Endothelial cell of umbilical vein (primary cell): Measurements from ENCODE around the gene ACD. TPM values are rescaled to one million over a fixed set of nuclear protein-coding genes. Genes with fewer than 3 reads are reported as not detected.
"Not testable (repeated sequence)": the region's sequence is repeated elsewhere in the genome, so short reads cannot be mapped to it uniquely, and the experiment has no call there.

ENCODE experiments used
- BruUV-seq: library from RNA; stranded (reverse); fragments of 400-500 nt; replicated peaks from 2 replicates; lab custom pipeline; 2021; lab: Mats Ljungman, UMichigan
- CTCF ChIA-PET: fragments of 300-600, 350-600 bp; sonication (Branson Sonifier 250); formaldehyde crosslinking; loops from one replicate; lab custom pipeline; 2021; ENCODE audit warnings: antibody characterized with exemption, inconsistent platforms; lab: Charles Lee
- POLR2A ChIA-PET: fragments of 300-600, 350-600 bp; sonication (Branson Sonifier 250); formaldehyde crosslinking; loops from one replicate; lab custom pipeline; 2021; ENCODE audit warnings: antibody characterized with exemption, inconsistent platforms; lab: Charles Lee
- DNase-seq: peaks from one replicate; pipeline ENCODE4 v3.0.0-alpha.2; 2011; ENCODE audit warnings: low read depth, low spot score
- FAIRE-seq: peaks from 2 replicates; lab custom pipeline; 2011; peaks lifted over from hg19 to GRCh38; lab: Jason Lieb, UNC
- H2AFZ ChIP-seq: 2 replicates; pipeline ENCODE4 v1.6.0; 2012; ENCODE audit warnings: low read depth, low read length, control low read depth, inconsistent platforms
- H3K27ac ChIP-seq: 2 replicates; pipeline ENCODE4 v1.5.1; 2011; ENCODE audit warnings: low read depth, mild to moderate bottlenecking, control low read depth, low read length, moderate library complexity; ENCODE audit not compliant: insufficient read depth
- H3K27me3 ChIP-seq, 2 experiments: 2 replicates each; pipeline versions ENCODE4 v1.6.0 to v1.6.1; 2011; ENCODE audit warnings: low read length in 2 of 2, mixed read lengths in 1 of 2; ENCODE audit not compliant: control insufficient read depth in 2 of 2, insufficient read depth in 2 of 2
- H3K36me3 ChIP-seq, 2 experiments: 2 replicates in 1 of 2; 3 replicates in 1 of 2; pipeline ENCODE4 v1.5.1; 2011; ENCODE audit warnings: low read length in 2 of 2, mild to moderate bottlenecking in 1 of 2, moderate library complexity in 1 of 2; ENCODE audit not compliant: control insufficient read depth in 2 of 2, insufficient read depth in 2 of 2; ENCODE audit errors: extremely low read depth in 1 of 2
- H3K4me1 ChIP-seq: 3 replicates; pipeline ENCODE4 v1.5.1; 2011; ENCODE audit warnings: mild to moderate bottlenecking, low read length; ENCODE audit not compliant: control insufficient read depth, insufficient read depth; ENCODE audit errors: extremely low read depth
- H3K4me2 ChIP-seq: 2 replicates; pipeline ENCODE4 v1.6.1; 2011; ENCODE audit warnings: low read length, control low read depth, mixed read lengths; ENCODE audit not compliant: insufficient read depth
- H3K4me3 ChIP-seq, 3 experiments: fragments of 200-600 bp in 1 of 3; sonication (generic), shearing (Covaris generic) in 1 of 3; replicated peaks in 1 of 3; 2 replicates each; pipeline ENCODE4 v1.5.1; 2011 to 2016; ENCODE audit warnings: control low read depth in 3 of 3, low read length in 3 of 3, mild to moderate bottlenecking in 2 of 3, inconsistent platforms in 1 of 3, low read depth in 1 of 3, moderate library complexity in 1 of 3; ENCODE audit not compliant: insufficient read depth in 1 of 3
- H3K79me2 ChIP-seq: 2 replicates; pipeline ENCODE4 v1.6.0; 2012; ENCODE audit warnings: low read length, inconsistent platforms; ENCODE audit not compliant: control insufficient read depth, insufficient read depth
- H3K9ac ChIP-seq: replicated peaks from 2 replicates; pipeline ENCODE3; 2011; ENCODE audit warnings: low read length, control low read depth; ENCODE audit not compliant: insufficient read depth; ENCODE audit errors: extremely low read depth
- H3K9me1 ChIP-seq: replicated peaks from 3 replicates; pipeline ENCODE4 v1.6.0; 2011; ENCODE audit warnings: mild to moderate bottlenecking, low read length; ENCODE audit not compliant: control insufficient read depth, insufficient read depth; ENCODE audit errors: extremely low read depth
- H3K9me3 ChIP-seq: replicated peaks from 2 replicates; pipeline ENCODE4 v1.5.1; 2012; ENCODE audit warnings: low read length, inconsistent platforms; ENCODE audit not compliant: control insufficient read depth, insufficient read depth
- H4K20me1 ChIP-seq: replicated peaks from 2 replicates; pipeline ENCODE3; 2011; ENCODE audit warnings: mild to moderate bottlenecking, low read length; ENCODE audit not compliant: control insufficient read depth, insufficient read depth; ENCODE audit errors: extremely low read depth
- EZH2 ChIP-seq: IDR thresholded peaks from 2 replicates; pipeline ENCODE4 v1.6.1; 2012; ENCODE audit warnings: borderline replicate concordance, low read depth, mild to moderate bottlenecking, moderate library complexity, low read length, inconsistent platforms; ENCODE audit not compliant: severe bottlenecking
- JUN ChIP-seq: IDR thresholded peaks from 2 replicates; pipeline ENCODE4 v1.6.1; 2011; ENCODE audit warnings: borderline replicate concordance, low read depth; ENCODE audit not compliant: insufficient read length, insufficient read depth
- POLR2A ChIP-seq: IDR thresholded peaks from 2 replicates; pipeline ENCODE4 v1.6.1; 2012; ENCODE audit warnings: low read depth, mild to moderate bottlenecking, control low read depth, low read length
- dilution Hi-C: fragments of 300-500 bp; cut with MboI; formaldehyde crosslinking; loops from one replicate; pipeline ENCODE4 v1.15.0; 2019; ENCODE audit warnings: low sequenced_read_pairs; ENCODE audit not compliant: extremely low pct_ligation_motif_present
- intact Hi-C: fragments of 100-400 bp; cut with micrococcal nuclease; formaldehyde crosslinking; loops from one replicate; pipeline ENCODE4 v1.10.0; 2022
- polyA plus RNA-seq, 4 experiments: library from polyadenylated mRNA; depleted of rRNA in 3 of 4; stranded (reverse) in 3 of 4; unstranded in 1 of 4; fragments of >200 nt; gene quantifications; 2 replicates each; pipeline versions ENCODE4 v1.2.1 to v1.2.3, GENCODE V29; 2011 to 2012; ENCODE audit warnings: missing spikeins in 1 of 4
- total RNA-seq: library from RNA; stranded (reverse); gene quantifications from 2 replicates; pipeline ENCODE4 v1.2.3, GENCODE V29; 2021

ACD gene
- total and polyA plus RNA-seq, 2 donors (not counting 3 experiments of a cell fraction or from before 2014, with no cell fraction given): 24.4 to 36.0 TPM

DNA sequence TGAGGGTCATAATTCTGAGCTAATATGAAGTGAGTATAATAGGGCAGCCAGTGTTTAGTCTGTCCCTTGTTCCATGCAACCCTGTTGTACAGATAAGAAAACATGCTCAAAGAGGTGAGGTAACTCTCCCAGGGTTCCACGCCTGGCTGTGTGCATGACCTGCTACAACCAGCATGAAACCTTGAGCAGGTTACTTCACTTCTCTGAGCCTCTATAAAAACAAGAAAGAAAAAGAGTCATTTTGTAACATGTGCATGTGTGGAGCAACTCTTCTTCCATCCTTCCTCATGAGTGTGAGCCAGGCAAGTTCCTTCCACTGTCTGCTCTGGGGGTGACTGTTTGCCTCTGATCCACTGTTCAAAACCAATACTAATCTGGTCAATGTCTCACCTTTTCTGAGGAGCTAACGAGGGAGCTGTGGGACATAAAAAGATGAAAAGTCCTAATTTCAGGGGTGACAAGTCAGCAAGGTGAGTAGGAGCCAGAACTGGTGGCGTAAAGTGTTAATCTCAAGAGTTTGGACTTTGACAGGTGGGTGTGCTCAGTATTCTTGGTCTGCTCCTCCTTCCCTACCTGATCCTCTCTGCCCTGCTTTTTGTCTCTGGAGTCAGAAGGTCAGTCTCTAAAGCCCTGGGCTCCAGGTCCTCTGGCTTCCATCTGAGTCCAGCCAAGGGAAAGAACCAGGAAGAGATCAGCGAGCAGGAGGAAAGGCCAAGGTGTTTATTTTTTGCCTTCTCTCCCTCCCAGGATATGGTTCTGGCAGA lies 37.5 kb upstream of the ACD start:
- TF ChIP-seq JUN: no peak
- no peak for TF ChIP-seq EZH2
- no peak for TF ChIP-seq POLR2A
- ChIA-PET CTCF (interaction anchor here (1.4 kb wide), 1 partner anchor 22 kb away, joined by 3 read pairs; the partner anchor contains the start of gene GFOD2), POLR2A (no interaction called here)
- BruUV-seq: no TSS peak
- H3K4me2 ChIP-seq: no peak overlapping the region
- no peak overlapping the region for H3K27ac ChIP-seq
- no peaks in the 10 kb centered on the region for H3K9me1 ChIP-seq
- H3K27me3 ChIP-seq: no peaks in the 10 kb centered on the region
- intact Hi-C loops: no loop called here
- H4K20me1 ChIP-seq: no peaks in the 10 kb centered on the region
- no peak for DNase-seq
- H3K9me3 ChIP-seq: no peaks in the 10 kb centered on the region
- dilution Hi-C loops: loop anchor here (25.0 kb wide), 1 partner anchor 215 kb away; no protein-coding TSS in a partner anchor
- FAIRE-seq: no peak
- H2AFZ ChIP-seq: no peak overlapping the region
- H3K4me3 ChIP-seq: no peak overlapping the region
- H3K36me3 ChIP-seq: peaks cover 0 to 7% of the 10 kb centered on the region in 2 experiments
- no peak overlapping the region for H3K9ac ChIP-seq
- peaks cover 49% of the 10 kb centered on the region for H3K79me2 ChIP-seq
- no peaks in the 10 kb centered on the region for H3K4me1 ChIP-seq

- Histone ChIP-seq H4K20me1 (peaks cover 2% of the 10 kb centered on the region), H3K27me3 (no peaks in the 10 kb centered on the region), H3K9ac (no peak overlapping the region), H3K4me3 (no peak overlapping the region), H2AFZ (no peak overlapping the region), H3K36me3 (peaks cover 0 to 7% of the 10 kb centered on the region in 2 experiments), H3K9me3 (no peaks in the 10 kb centered on the region), H3K4me1 (no peaks in the 10 kb centered on the region), H3K9me1 (no peaks in the 10 kb centered on the region), H3K27ac (no peak overlapping the region), H3K4me2 (no peak overlapping the region), H3K79me2 (peaks cover 39% of the 10 kb centered on the region)
- no TSS peak for BruUV-seq
- FAIRE-seq (no peak), DNase-seq (no peak)
- dilution Hi-C loops (loop anchor here (25.0 kb wide), 1 partner anchor 218 kb away; no protein-coding TSS in a partner anchor), intact Hi-C loops (no loop called here)
- TF ChIP-seq EZH2 (no peak), JUN (no peak)
- CTCF ChIA-PET: interaction anchor here (0.7 kb wide), 1 partner anchor 174 kb away, joined by 4 read pairs; no protein-coding TSS in a partner anchor
- POLR2A ChIA-PET: no interaction called here
Measured at GRCh38 chr16:67694611-67695010, 34.6 kb upstream of the ACD start.

DNA sequence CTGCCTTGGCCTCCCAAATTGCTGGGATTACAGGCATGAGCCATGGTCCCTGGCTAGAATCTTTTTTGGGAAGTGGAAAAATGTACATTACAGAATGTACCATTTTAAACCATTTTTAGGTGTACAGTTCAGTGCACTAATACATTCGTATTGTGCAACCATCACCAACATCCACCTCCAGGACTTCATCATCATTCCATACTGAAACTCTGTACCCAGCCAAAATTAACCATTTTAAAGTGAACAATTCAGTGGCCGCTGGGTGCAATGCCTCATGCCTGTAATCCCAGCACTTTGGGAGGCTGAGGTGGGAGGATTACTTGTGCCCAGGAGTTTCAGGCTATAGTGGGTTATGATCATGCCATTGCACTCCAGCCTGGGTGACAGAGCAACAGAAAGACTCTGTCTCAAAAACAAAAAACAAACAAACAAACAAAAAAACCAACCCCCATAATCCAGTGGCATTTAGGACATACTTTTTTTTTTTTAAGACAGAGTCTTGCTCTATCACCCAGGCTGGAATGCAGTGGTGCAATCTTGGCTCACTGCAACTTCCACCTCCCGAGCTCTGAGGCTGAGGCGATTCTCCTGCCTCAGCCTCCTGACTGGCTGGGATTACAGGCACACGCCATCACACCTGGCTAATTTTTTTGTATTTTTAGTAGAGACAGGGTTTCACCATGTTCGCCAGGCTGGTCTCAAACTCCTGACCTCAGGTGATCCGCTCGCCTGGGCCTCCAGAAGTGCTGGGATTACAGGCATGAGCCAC lies 33.6 kb upstream of the ACD start:
- POLR2A ChIA-PET, intact Hi-C loops: not testable (repeated sequence)
- peaks cover 36% of the 10 kb centered on the region for H3K79me2 ChIP-seq

More for the DNA sequence above, 33.6 kb upstream of the ACD start:
- not testable (repeated sequence) for H4K20me1 ChIP-seq, H2AFZ ChIP-seq, FAIRE-seq, H3K36me3 ChIP-seq, DNase-seq, H3K4me1 ChIP-seq, H3K27me3 ChIP-seq, H3K9me3 ChIP-seq, H3K27ac ChIP-seq, H3K4me3 ChIP-seq, H3K9ac ChIP-seq, H3K9me1 ChIP-seq, H3K4me2 ChIP-seq, BruUV-seq
- dilution Hi-C loops: loop anchor here (25.0 kb wide), 1 partner anchor 219 kb away; no protein-coding TSS in a partner anchor
- CTCF ChIA-PET: interaction anchor here (0.7 kb wide), 1 partner anchor 20 kb away, joined by 4 read pairs; no protein-coding TSS in a partner anchor
